WTC11 (cell line): ENCODE results near the gene CTDP1.

Experiments used
- ATF3 ChIP-seq: sonication (generic); formaldehyde crosslinking; conservative IDR thresholded peaks from 2 replicates; pipeline ENCODE4 v1.8.1; 2022; ENCODE audit warnings: mild to moderate bottlenecking, missing genetic modification reagents
- E2F1 ChIP-seq: sonication (generic); formaldehyde crosslinking; IDR thresholded peaks from 2 replicates; pipeline ENCODE4 v1.8.0; 2022; ENCODE audit warnings: mild to moderate bottlenecking, missing genetic modification reagents
- GTF2I ChIP-seq: fragments of 250-450 bp; sonication (Bioruptor Pico); conservative IDR thresholded peaks from 2 replicates; pipeline ENCODE4 v1.4.0; 2021; ENCODE audit warnings: mild to moderate bottlenecking
- USF2 ChIP-seq: sonication (generic); formaldehyde crosslinking; IDR thresholded peaks from 2 replicates; pipeline ENCODE4 v1.8.1; 2023; ENCODE audit warnings: mild to moderate bottlenecking, missing genetic modification reagents, moderate library complexity
- ZNF138 ChIP-seq: sonication (generic); formaldehyde crosslinking; conservative IDR thresholded peaks from 2 replicates; pipeline ENCODE4 v1.8.1; 2022; ENCODE audit warnings: mild to moderate bottlenecking, moderate library complexity, missing genetic modification reagents
- TF ChIP-seq, protein P1 (sequence below): fragments of 200-600 bp; IDR thresholded peaks from 2 replicates; pipeline ENCODE4 v1.8.0; 2022; ENCODE audit warnings: antibody characterized with exemption
- TF ChIP-seq, protein P2 (sequence below): sonication (generic); formaldehyde crosslinking; IDR thresholded peaks from 2 replicates; pipeline ENCODE4 v1.8.0; 2022; ENCODE audit warnings: mild to moderate bottlenecking, missing genetic modification reagents

GRCh38 chr18:79680891-79681339, 1.3 kb downstream of the CTDP1 start:
- TF ChIP-seq, protein P1, sequence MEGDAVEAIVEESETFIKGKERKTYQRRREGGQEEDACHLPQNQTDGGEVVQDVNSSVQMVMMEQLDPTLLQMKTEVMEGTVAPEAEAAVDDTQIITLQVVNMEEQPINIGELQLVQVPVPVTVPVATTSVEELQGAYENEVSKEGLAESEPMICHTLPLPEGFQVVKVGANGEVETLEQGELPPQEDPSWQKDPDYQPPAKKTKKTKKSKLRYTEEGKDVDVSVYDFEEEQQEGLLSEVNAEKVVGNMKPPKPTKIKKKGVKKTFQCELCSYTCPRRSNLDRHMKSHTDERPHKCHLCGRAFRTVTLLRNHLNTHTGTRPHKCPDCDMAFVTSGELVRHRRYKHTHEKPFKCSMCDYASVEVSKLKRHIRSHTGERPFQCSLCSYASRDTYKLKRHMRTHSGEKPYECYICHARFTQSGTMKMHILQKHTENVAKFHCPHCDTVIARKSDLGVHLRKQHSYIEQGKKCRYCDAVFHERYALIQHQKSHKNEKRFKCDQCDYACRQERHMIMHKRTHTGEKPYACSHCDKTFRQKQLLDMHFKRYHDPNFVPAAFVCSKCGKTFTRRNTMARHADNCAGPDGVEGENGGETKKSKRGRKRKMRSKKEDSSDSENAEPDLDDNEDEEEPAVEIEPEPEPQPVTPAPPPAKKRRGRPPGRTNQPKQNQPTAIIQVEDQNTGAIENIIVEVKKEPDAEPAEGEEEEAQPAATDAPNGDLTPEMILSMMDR = no peak
- TF ChIP-seq, protein P2, sequence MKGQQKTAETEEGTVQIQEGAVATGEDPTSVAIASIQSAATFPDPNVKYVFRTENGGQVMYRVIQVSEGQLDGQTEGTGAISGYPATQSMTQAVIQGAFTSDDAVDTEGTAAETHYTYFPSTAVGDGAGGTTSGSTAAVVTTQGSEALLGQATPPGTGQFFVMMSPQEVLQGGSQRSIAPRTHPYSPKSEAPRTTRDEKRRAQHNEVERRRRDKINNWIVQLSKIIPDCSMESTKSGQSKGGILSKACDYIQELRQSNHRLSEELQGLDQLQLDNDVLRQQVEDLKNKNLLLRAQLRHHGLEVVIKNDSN (CRISPR knock-in tag) = no peak
- TF ChIP-seq GTF2I (CRISPR knock-in tag) (no peak), E2F1 (CRISPR knock-in tag) (no peak), USF2 (CRISPR knock-in tag) (no peak), ATF3 (CRISPR knock-in tag) (no peak), ZNF138 (no peak)
